ENCODE measurements around the gene GPR146. TPM values are rescaled to one million over a fixed set of nuclear protein-coding genes. Genes with fewer than 3 reads are reported as not detected.

GPR146 gene
- total RNA-seq, 2 experiments from 2014 or later = 0.40 to 2.1 TPM

DNA sequence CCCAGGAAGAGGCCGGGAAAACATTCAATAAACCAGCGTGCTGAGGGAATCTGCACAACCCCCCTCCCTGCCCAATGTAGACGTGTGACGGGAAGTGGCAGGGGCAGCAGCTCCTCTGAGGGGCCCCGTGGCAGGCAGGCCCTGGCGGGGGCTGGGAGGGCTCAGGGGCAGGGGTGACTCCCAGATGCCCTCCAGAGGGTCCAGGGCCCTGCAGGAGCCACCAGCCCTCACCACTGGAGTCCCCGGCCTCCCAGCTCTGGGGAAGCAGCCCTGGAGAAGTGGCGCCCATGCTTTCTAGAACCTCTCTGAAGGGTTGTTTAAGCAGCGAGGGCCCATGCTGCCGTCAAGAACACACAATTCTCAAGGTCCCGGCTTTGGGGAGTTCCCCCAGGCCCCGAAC is 35.2 kb downstream of the GPR146 start:
- CTCF ChIA-PET = interaction anchor here (1.0 to 2.4 kb wide), 4 partner anchors 14 to 97 kb away, joined by 3 to 11 read pairs (median 8); no protein-coding TSS in a partner anchor
- no peaks in the 10 kb centered on the region for H3K27me3 Mint-ChIP-seq
- DNase-seq (no peak), ATAC-seq (no peak)
- no peaks in the 10 kb centered on the region for H3K9me3 Mint-ChIP-seq (ENCODE audit: low read depth)
- no peak overlapping the region for H3K27ac Mint-ChIP-seq
- H3K36me3 Mint-ChIP-seq = no peaks in the 10 kb centered on the region
- H3K4me3 Mint-ChIP-seq = no peak overlapping the region
- no peaks in the 10 kb centered on the region for H3K4me1 Mint-ChIP-seq

- no peaks in the 10 kb centered on the region for H3K36me3 Mint-ChIP-seq
- CTCF ChIA-PET = interaction anchor here (2.4 kb wide), 2 partner anchors 15 to 87 kb away, joined by 10 to 11 read pairs; no protein-coding TSS in a partner anchor
- DNase-seq (no peak), ATAC-seq (no peak)
- no peaks in the 10 kb centered on the region for H3K27me3 Mint-ChIP-seq
- no peaks in the 10 kb centered on the region for H3K4me1 Mint-ChIP-seq
- no peak overlapping the region for H3K27ac Mint-ChIP-seq
- no peak overlapping the region for H3K4me3 Mint-ChIP-seq
- H3K9me3 Mint-ChIP-seq (ENCODE audit: low read depth) = no peaks in the 10 kb centered on the region
Observed at GRCh38 chr7:1080252-1080920, 36.0 kb downstream of the GPR146 start.

DNA sequence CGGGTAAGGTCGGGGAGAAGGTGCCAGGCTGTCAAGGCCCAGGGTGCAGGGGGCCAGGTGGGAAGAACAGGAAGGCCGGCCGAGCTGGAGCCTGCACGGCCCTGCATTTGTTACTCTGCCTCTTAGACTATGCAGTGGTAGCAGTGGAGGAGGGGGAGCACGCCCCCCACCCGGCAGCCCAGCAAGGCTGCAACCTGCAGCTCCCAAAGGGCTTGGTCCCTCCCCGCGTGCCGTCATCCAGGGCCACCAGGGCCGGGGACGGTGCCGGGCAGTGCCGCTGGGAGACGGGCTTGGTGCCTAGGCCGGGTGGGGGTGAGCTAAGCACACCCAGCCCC is 36.5 kb downstream of the GPR146 start:
- Mint-ChIP-seq H3K27me3 (no peaks in the 10 kb centered on the region), H3K4me3 (no peak overlapping the region), H3K36me3 (no peaks in the 10 kb centered on the region), H3K4me1 (no peaks in the 10 kb centered on the region), H3K9me3 (ENCODE audit: low read depth) (no peaks in the 10 kb centered on the region), H3K27ac (no peak overlapping the region)
- no peak for ATAC-seq
- no peak for DNase-seq
- CTCF ChIA-PET = interaction anchor here (2.4 kb wide), 1 partner anchor 15 kb away, joined by 11 read pairs; no protein-coding TSS in a partner anchor

DNA sequence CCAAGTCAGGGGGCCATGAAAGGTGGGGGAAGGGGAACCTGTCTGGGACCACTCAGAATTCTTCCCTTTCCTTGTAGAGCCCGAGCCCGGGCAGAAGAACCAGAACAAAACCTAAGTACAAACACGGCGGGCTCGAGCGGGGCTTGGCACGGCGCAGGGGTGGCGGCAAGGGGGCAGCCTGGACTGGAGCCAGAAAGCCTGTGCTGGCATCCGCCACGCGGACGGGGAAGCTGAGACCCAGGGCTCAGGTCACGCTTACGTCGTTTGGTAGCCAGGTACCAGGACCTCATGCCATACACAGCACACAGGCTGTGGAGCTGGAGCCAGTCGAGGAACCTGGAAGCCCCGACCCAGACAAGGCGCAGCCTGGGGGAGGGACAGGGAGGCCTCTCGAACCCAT is 37.0 kb downstream of the GPR146 start:
- no peak overlapping the region for H3K4me3 Mint-ChIP-seq
- no peaks in the 10 kb centered on the region for H3K36me3 Mint-ChIP-seq
- ATAC-seq (no peak), DNase-seq (no peak)
- H3K27ac Mint-ChIP-seq = no peak overlapping the region
- CTCF ChIA-PET = interaction anchor here (2.4 kb wide), 1 partner anchor 15 kb away, joined by 11 read pairs; no protein-coding TSS in a partner anchor
- no peaks in the 10 kb centered on the region for H3K9me3 Mint-ChIP-seq (ENCODE audit: low read depth)
- no peaks in the 10 kb centered on the region for H3K27me3 Mint-ChIP-seq
- H3K4me1 Mint-ChIP-seq = no peaks in the 10 kb centered on the region

DNA sequence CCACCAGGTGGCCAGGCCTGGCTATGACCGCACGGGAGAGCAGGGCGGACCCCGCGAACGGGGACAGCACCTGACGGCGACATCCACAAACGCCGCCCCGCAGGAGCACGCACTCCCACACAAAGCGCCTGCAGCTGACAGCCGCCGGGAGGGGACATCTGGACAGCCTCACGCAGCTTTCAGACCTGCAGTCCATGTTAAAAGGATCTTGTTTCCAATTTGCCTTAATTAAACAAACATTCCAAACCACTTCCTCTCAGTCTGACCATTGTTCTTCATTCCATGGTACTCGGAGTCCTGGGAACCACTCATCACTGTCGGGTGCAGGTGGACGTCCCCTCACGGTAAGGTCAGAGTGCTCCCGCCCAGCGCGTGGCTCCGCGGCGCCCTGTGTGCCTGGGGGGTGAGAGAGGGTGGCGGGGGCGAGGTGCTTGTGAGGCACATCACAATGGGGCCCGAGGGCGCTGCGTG is 37.6 kb downstream of the GPR146 start:
- no peak for DNase-seq
- CTCF ChIA-PET = interaction anchor here (0.8 to 2.4 kb wide), 2 partner anchors 16 to 89 kb away, joined by 3 to 11 read pairs; no protein-coding TSS in a partner anchor
- no peaks in the 10 kb centered on the region for H3K9me3 Mint-ChIP-seq (ENCODE audit: low read depth)

GRCh38 chr7:1083729-1084657 is 39.6 kb downstream of the GPR146 start:
- Mint-ChIP-seq H3K27me3 (peaks cover 6% of the 10 kb centered on the region), H3K9me3 (ENCODE audit: low read depth) (no peaks in the 10 kb centered on the region), H3K4me1 (peaks cover 7% of the 10 kb centered on the region), H3K36me3 (no peaks in the 10 kb centered on the region), H3K4me3 (no peak overlapping the region), H3K27ac (no peak overlapping the region)
- no peak for ATAC-seq
- DNase-seq = no peak
- CTCF ChIA-PET = interaction anchor here (0.7 to 1.5 kb wide), 3 partner anchors 18 to 92 kb away, joined by 3 to 5 read pairs (median 4); no protein-coding TSS in a partner anchor

More for the DNA sequence above, 37.6 kb downstream of the GPR146 start:
- H3K27ac Mint-ChIP-seq = no peak overlapping the region
- H3K27me3 Mint-ChIP-seq = peaks cover under 1% of the 10 kb centered on the region
- H3K4me3 Mint-ChIP-seq = no peak overlapping the region
- no peak for ATAC-seq
- peaks cover 4% of the 10 kb centered on the region for H3K4me1 Mint-ChIP-seq
- no peaks in the 10 kb centered on the region for H3K36me3 Mint-ChIP-seq

GRCh38 chr7:1085266-1085665 is 40.9 kb downstream of the GPR146 start:
- no peaks in the 10 kb centered on the region for H3K36me3 Mint-ChIP-seq
- peaks cover 6% of the 10 kb centered on the region for H3K27me3 Mint-ChIP-seq
- no peak for DNase-seq
- CTCF ChIA-PET = interaction anchor here (1.0 to 5.6 kb wide), 10 partner anchors 8 to 92 kb away, joined by 3 to 69 read pairs (median 5); no protein-coding TSS in a partner anchor
- no peak overlapping the region for H3K4me3 Mint-ChIP-seq
- H3K27ac Mint-ChIP-seq = no peak overlapping the region
- ATAC-seq = no peak
- H3K4me1 Mint-ChIP-seq = peaks cover 7% of the 10 kb centered on the region
- no peaks in the 10 kb centered on the region for H3K9me3 Mint-ChIP-seq (ENCODE audit: low read depth)

DNA sequence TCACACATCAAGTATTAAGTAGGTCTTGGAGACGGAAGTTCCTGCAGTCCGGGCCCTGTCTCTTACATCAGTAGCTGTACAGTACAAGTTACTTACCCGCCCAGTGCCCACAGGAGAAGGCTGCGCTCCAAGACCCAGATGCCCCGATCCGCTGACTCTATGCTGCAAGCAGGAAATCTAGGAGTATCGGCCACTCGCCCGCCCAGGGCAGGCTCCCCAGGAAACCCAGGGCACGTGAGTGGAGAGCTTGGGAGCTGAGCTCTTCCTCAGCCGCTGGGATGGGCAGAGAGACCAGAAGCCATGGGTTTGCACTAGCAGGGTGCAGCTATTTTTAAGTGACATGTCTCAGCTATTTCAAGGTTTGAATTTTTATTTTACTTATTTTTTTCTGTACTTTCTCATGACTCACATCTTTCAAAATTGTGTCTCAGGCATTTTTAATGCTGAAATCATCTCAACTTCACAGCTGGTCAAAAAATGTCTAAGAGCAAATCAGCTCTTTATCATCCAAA is 41.6 kb downstream of the GPR146 start:
- no peak overlapping the region for H3K27ac Mint-ChIP-seq
- peaks cover 6% of the 10 kb centered on the region for H3K27me3 Mint-ChIP-seq
- no peaks in the 10 kb centered on the region for H3K36me3 Mint-ChIP-seq
- H3K9me3 Mint-ChIP-seq (ENCODE audit: low read depth) = no peaks in the 10 kb centered on the region
- peaks cover 7% of the 10 kb centered on the region for H3K4me1 Mint-ChIP-seq
- no peak overlapping the region for H3K4me3 Mint-ChIP-seq
- ATAC-seq (no peak), DNase-seq (no peak)
- CTCF ChIA-PET = interaction anchor here (0.8 to 5.6 kb wide), 23 partner anchors 9 to 332 kb away, joined by 3 to 69 read pairs (median 4); partner anchors contain the start of gene GPR146

DNA sequence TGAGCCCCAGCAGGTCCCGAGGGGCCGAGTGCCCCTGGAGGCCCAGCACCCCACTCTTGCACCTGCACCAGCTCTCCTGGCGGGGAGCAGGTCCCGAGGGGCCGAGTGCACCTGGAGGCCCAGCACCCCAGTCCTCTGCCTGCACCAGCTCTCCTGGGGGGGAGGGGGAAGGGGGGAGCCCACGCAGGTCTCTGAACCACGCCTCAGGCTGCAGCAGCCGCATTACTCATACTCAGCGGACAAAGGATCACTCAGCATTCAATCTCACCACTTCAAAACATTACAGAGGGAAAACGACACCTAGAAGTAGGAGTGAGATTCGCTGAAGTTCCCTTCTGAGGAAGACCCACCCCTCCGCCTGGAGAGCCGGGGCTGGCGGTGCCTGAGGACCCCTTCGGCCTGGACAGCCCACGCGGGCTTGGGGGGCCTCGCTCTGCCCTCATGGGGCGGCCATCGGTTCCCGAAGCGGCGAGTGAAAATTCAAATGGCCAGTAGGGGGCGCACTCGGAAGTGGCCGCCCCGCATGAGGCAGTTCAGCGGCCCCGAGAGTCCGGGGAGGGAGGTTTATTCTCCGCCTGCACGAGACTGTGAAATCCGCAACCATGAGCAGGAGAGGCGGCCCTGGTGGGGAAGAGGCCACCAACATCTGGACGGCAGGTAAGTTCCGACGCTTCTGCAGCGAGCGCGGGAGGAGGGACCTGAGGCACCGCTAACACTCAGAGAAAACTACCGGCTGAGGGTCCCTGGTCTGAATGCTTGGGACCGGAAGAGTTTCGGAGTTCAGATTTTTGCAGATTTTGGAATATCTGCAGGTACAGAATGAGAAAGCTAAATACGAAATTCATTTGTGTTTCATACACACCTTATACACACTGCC is 42.5 kb downstream of the GPR146 start:
- Mint-ChIP-seq H3K27me3 (peaks cover 6% of the 10 kb centered on the region), H3K36me3 (no peaks in the 10 kb centered on the region), H3K27ac (no peak overlapping the region), H3K4me1 (peaks cover 7% of the 10 kb centered on the region), H3K9me3 (ENCODE audit: low read depth) (no peaks in the 10 kb centered on the region), H3K4me3 (peak overlapping the region; percentile 56)
- DNase-seq = peak; percentile 82
- ATAC-seq = peak; percentile 92
- CTCF ChIA-PET = interaction anchor here (0.6 to 5.6 kb wide), 26 partner anchors 8 to 331 kb away, joined by 3 to 69 read pairs (median 4); partner anchors contain the start of gene GPR146

- Mint-ChIP-seq H3K27ac (no peak overlapping the region), H3K36me3 (no peaks in the 10 kb centered on the region), H3K9me3 (ENCODE audit: low read depth) (no peaks in the 10 kb centered on the region), H3K4me3 (peak overlapping the region; percentile 56), H3K4me1 (peaks cover 7% of the 10 kb centered on the region), H3K27me3 (peaks cover 6% of the 10 kb centered on the region)
- ATAC-seq (no peak), DNase-seq (no peak)
- CTCF ChIA-PET = interaction anchor here (0.6 to 5.6 kb wide), 7 partner anchors 12 to 94 kb away, joined by 3 to 69 read pairs (median 4); no protein-coding TSS in a partner anchor
Observed at GRCh38 chr7:1087465-1087814, 43.1 kb downstream of the GPR146 start.

DNA sequence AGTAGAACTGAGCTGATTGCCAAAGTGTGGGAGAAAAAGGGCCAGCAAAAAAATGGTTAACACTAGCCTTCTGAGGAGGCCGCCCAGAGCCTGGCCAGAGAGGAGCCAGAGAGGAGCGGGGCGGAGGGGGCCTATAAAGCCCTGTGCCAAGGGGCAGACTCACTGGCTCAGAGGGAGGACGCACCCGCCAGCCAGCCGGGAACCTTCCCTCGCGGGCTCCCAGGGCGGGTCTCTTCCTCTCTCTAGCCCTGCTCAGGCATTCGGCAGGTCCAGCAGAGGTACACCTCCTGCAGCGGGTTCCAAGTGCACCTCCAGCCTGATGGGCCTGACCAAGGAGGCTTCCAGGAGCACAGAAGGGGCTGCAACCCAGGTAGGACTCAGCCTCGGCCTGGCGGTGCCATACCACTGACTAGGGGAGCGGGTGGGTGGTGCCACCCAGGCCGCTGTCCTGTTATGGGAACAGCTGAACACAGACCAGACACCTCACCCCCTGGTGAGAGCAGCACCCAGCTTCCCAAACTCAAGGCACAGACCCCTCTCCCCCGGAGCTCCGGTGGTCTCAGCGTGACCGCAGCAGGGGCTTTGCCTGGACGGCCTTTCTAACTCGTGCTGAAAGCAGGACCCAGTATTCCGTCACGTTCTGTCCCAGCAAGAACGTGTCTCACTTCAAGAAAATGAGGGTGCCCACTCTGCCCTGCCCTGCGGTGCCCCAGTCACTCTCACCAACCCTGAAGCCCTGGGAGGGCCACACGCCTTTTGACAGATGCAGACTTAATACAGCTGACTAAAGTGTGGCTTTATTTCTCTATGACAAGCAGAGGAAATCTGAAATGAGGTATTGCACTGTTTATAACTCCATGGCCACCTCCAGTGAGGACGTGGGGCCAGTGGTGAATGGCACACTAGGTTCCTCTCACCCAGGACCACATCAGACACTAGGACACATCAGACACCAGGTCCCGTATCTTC is 43.9 kb downstream of the GPR146 start, which contains the start of gene GPER1:
Gene GPER1, plus strand, starts transcription at position 162 of the 969 bp plus-strand sequence. CDS start 3,616 bp downstream, outside the sequence.
- H3K4me1 Mint-ChIP-seq = peaks cover 7% of the 10 kb centered on the region
- H3K36me3 Mint-ChIP-seq = no peaks in the 10 kb centered on the region
- ATAC-seq (no peak), DNase-seq (no peak)
- H3K4me3 Mint-ChIP-seq = peak within 1 kb of the TSS; percentile 56
- H3K27ac Mint-ChIP-seq = no peak within 1 kb of the TSS
- CTCF ChIA-PET = interaction anchor here (1.2 to 5.6 kb wide), 6 partner anchors 11 to 95 kb away, joined by 3 to 69 read pairs (median 12); no protein-coding TSS in a partner anchor
- H3K27me3 Mint-ChIP-seq = peaks cover 6% of the 10 kb centered on the region
- H3K9me3 Mint-ChIP-seq (ENCODE audit: low read depth) = no peaks in the 10 kb centered on the region
